Nephron progenitor cell (in vitro differentiated cells): Measurements from ENCODE around the gene PLCB2.

Source experiments
- DNase-seq: peaks from one replicate; pipeline ENCODE4 v3.0.0; 2021
- H3K27ac Mint-ChIP-seq: 2 replicates; pipeline ENCODE4 v1.8.0; 2021; ENCODE audit warnings: mild to moderate bottlenecking, moderate library complexity, mixed read lengths
- H3K27me3 Mint-ChIP-seq: 2 replicates; pipeline ENCODE4 v1.8.0; 2021; ENCODE audit warnings: mild to moderate bottlenecking, low read depth, mixed read lengths; ENCODE audit not compliant: poor library complexity
- H3K36me3 Mint-ChIP-seq: 2 replicates; pipeline ENCODE4 v1.8.0; 2021; ENCODE audit warnings: low read depth, mixed read lengths
- H3K4me1 Mint-ChIP-seq: 2 replicates; pipeline ENCODE4 v1.8.0; 2021; ENCODE audit warnings: mixed read lengths
- H3K4me3 Mint-ChIP-seq: 2 replicates; pipeline ENCODE4 v1.8.0; 2021; ENCODE audit warnings: mild to moderate bottlenecking, moderate library complexity, mixed read lengths
- H3K9me3 Mint-ChIP-seq: 2 replicates; pipeline ENCODE4 v1.8.0; 2021; ENCODE audit warnings: mild to moderate bottlenecking, moderate library complexity, mixed read lengths
- CTCF ChIP-seq: fragments of 200-600 bp; sonication (generic); IDR thresholded peaks from 2 replicates; pipeline ENCODE4 v1.5.0; 2021; ENCODE audit warnings: antibody characterized with exemption

The PLCB2 gene

GRCh38 chr15:40242601-40243000 lies 65.1 kb downstream of the PLCB2 start:
- H3K4me3 Mint-ChIP-seq, result no peak overlapping the region
- H3K27ac Mint-ChIP-seq, result no peak overlapping the region
- H3K36me3 Mint-ChIP-seq, result no peaks in the 10 kb centered on the region
- no peak for DNase-seq
- H3K4me1 Mint-ChIP-seq, result peaks cover 24% of the 10 kb centered on the region
- no peaks in the 10 kb centered on the region for H3K9me3 Mint-ChIP-seq
- no peak for TF ChIP-seq CTCF
- peaks cover 45% of the 10 kb centered on the region for H3K27me3 Mint-ChIP-seq

- no peak overlapping the region for H3K4me3 Mint-ChIP-seq
- no peak for DNase-seq
- no peak for TF ChIP-seq CTCF
- peaks cover 24% of the 10 kb centered on the region for H3K4me1 Mint-ChIP-seq
- no peaks in the 10 kb centered on the region for H3K9me3 Mint-ChIP-seq
- H3K27ac Mint-ChIP-seq, result no peak overlapping the region
- H3K36me3 Mint-ChIP-seq, result no peaks in the 10 kb centered on the region
- peaks cover 46% of the 10 kb centered on the region for H3K27me3 Mint-ChIP-seq
Observed at GRCh38 chr15:40242213-40242599, 65.5 kb downstream of the PLCB2 start.

- Mint-ChIP-seq H3K4me1 (peaks cover 24% of the 10 kb centered on the region), H3K4me3 (no peak overlapping the region), H3K27me3 (peaks cover 52% of the 10 kb centered on the region), H3K27ac (no peak overlapping the region), H3K36me3 (no peaks in the 10 kb centered on the region), H3K9me3 (no peaks in the 10 kb centered on the region)
- no peak for TF ChIP-seq CTCF
- no peak for DNase-seq
Observed at GRCh38 chr15:40241269-40242212, 66.2 kb downstream of the PLCB2 start.

- Mint-ChIP-seq H3K27ac (no peak overlapping the region), H3K4me1 (peaks cover 21% of the 10 kb centered on the region), H3K4me3 (no peak overlapping the region), H3K9me3 (no peaks in the 10 kb centered on the region), H3K36me3 (no peaks in the 10 kb centered on the region), H3K27me3 (peaks cover 50% of the 10 kb centered on the region)
- TF ChIP-seq CTCF, result no peak
- DNase-seq, result no peak
Observed at GRCh38 chr15:40240619-40241221, 67.0 kb downstream of the PLCB2 start.

- peaks cover 45% of the 10 kb centered on the region for H3K27me3 Mint-ChIP-seq
- TF ChIP-seq CTCF, result no peak
- H3K9me3 Mint-ChIP-seq, result no peaks in the 10 kb centered on the region
- H3K36me3 Mint-ChIP-seq, result no peaks in the 10 kb centered on the region
- no peak for DNase-seq
- H3K27ac Mint-ChIP-seq, result no peak overlapping the region
- H3K4me1 Mint-ChIP-seq, result peaks cover 14% of the 10 kb centered on the region
- H3K4me3 Mint-ChIP-seq, result peak overlapping the region; percentile 7
Observed at GRCh38 chr15:40239693-40240618, 67.8 kb downstream of the PLCB2 start.
